GM21423 (cell line): ENCODE results near the gene CARD8.
"Not testable (repeated sequence)": the region's sequence is repeated elsewhere in the genome, so short reads cannot be mapped to it uniquely, and the experiment has no call there.

Experiments
- ATAC-seq: cut with Tn5 transposase; IDR thresholded peaks from one replicate; pipeline ENCODE4 v1.9.1; 2021; ENCODE audit warnings: mild to moderate bottlenecking, moderate library complexity; ENCODE audit not compliant: unreplicated experiment

Gene CARD8

GRCh38 chr19:48255376-48256303 lies at the start of gene CARD8:
Gene CARD8, minus strand, starts transcription at chr19:48255912. Its CDS starts 14,892 bp downstream, at chr19:48241020.
- peak; percentile 52 for ATAC-seq

GRCh38 chr19:48303866-48304265 lies 48.2 kb upstream of the CARD8 start:
- ATAC-seq, result no peak

- no peak for ATAC-seq
Measured at GRCh38 chr19:48303367-48303766, 47.7 kb upstream of the CARD8 start.

DNA sequence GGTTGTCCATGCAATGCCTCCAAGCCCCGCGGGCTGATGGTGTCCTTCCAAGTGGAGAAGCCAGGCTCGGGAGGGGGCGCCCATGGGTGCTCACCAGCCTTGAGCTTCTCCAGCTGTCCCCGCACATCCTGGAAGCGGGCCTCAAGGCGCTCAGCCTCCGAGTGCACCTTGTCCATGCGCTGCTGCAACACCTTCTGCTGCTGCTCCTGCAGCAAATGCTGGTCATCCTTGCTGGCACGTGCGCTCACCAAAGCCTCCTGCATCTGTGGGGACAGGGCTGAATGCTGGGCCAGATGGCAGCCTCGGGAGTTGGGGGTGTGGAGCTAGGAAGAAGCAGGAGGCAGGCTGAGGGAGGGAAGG lies 46.9 kb upstream of the CARD8 start:
- no peak for ATAC-seq

GRCh38 chr19:48301886-48302599 lies 46.3 kb upstream of the CARD8 start:
- no peak for ATAC-seq

GRCh38 chr19:48297975-48298374 lies 42.3 kb upstream of the CARD8 start:
- ATAC-seq, result no peak

- ATAC-seq, result no peak
Measured at GRCh38 chr19:48296963-48297734, 41.4 kb upstream of the CARD8 start.

DNA sequence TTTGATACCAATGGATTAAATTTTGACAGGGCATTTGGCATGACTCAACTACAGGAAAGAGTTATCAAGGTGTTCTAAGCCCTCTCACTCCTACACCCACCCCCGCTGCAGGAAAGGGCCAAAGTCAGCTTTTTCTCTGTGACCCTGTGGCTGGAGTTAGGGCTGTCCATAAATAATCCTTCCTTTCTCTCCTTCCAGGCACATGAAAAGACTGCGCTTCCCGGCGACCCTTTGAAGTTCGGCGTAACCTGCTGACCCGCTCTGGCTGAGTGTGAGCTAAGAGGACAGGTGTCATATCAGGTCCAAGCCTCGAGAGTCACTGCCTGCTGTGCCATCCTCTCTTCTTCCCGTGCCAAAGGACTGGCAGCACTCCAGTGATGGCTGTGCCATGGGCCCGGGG lies 39.7 kb upstream of the CARD8 start:
- ATAC-seq, result no peak

DNA sequence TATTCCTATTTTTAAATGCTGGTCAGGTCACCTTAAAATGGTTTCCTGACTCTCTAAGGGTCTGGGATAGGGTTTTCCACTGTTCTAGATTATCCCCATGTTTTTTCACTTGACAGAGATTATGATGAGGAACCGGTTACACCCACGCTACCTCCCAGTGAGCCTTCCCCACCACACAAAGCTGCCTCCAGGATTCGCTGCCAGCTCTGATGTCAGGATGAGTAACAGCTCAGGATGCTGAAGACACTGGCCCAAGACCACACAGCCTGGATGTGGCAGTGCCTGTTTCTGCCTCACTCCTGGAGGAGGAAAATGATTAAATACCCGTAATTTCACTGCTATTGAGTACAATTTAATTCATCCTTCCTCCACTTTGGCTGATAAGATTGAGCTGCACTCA lies 37.1 kb upstream of the CARD8 start:
- no peak for ATAC-seq

DNA sequence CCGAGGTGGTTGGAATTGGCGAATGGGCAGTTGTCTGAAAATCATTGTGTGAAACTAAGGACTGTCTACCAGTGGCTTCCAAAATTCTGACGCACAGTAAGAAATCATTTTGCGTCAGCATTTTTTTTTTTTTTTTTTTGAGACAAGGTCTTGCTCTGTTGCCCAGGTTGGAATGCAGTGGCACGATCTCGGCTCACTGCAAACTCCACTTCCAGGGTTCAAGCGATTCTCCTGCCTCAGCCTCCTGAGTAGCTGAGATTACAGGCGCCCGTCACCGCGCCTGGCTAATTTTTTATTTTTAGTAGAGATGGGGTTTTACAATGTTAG lies 35.7 kb upstream of the CARD8 start:
- not testable (repeated sequence) for ATAC-seq

DNA sequence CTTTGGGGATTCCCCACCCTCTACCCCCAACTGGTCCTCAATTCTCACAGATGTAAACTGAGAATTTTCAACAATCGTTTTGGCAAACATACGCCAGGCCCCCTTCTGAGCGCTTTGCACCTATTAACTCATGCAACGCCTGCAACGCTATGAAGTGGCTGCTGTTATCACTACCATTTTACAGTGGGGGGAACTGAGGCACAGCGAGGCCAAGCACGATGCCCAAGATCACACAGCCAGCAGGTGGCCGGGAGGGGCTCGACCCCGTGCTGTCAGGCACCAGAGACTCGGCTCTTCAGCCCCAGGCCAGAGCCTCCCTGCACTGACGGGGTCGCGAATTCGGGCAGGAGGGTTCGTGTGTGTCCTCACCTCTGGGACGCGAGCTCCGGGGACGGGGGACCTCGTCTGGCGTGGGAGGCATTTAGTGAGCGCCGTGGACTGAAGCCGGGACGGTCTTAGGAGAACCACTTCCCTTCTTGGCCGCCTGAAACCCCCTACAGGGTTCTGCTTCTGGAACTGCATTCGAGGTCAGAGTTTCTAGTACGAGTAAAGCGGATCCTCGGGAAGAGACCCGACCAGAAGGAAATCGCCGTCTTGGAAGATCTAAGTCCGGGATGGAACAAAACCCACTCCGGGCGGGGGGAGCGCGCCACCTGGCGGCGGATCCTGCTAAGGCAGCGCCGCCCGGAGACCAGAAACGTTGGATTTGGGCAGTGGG lies 35.2 kb upstream of the CARD8 start:
- no peak for ATAC-seq

DNA sequence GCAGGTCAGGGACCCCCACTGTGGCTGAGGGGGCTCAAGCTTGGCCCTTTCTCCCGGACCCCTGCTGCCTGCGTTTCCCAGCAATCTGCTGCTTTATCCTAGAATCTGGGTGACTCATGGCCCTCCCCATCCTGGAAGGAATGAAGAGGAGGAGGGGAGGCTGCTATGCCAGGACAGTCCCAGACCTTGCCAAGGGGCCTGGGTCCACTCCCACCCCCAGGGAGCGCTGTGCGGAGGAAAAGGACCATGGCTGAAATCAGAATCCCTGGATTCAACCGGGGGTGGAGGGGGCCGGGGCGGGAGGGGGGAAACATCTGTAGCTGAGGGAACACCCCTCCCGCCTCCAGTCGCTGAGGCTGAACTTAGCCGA lies 34.7 kb upstream of the CARD8 start:
- ATAC-seq, result no peak

GRCh38 chr19:48287748-48288147 lies 32.0 kb upstream of the CARD8 start:
- no peak for ATAC-seq

- ATAC-seq, result no peak
Measured at GRCh38 chr19:48284896-48285295, 29.2 kb upstream of the CARD8 start.

DNA sequence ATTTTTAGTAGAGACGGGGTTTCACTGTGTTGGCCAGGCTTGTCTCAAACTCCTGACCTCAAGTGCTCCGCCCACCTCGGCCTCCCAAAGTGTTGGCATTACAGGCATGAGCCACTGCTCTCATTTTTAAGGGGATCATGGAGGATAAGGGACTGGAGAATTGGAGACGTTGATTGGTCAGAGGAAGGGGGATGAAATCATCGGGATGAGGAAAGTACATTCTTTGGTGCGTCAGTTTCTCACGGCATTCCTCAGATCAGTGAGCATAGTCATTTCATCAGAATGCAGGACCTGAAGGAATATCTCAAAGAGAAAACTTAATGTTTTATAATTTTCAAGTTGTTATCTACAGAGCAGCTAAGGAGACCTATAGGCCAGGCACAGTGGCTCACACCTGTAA lies 28.2 kb upstream of the CARD8 start:
- no peak for ATAC-seq

DNA sequence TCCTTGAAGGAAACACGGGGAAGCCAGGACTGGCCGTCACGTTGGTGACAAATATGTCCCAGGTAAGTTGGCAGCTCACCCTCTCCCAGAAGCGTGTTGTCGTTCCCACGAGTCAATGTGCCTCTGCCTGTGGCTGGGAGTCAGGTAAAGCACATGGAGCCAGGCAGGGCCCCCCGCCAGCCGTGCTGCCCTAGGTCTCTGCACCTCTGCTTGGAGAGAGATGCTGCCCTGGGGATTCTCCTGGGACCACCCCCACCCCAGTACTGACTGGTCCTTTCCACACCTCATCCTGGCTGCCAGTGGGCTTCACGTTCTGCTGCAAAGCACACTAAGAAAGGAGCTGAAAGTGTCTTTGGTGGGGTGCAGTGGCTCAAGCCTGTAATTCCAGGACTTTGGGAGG lies 24.0 kb upstream of the CARD8 start:
- no peak for ATAC-seq

DNA sequence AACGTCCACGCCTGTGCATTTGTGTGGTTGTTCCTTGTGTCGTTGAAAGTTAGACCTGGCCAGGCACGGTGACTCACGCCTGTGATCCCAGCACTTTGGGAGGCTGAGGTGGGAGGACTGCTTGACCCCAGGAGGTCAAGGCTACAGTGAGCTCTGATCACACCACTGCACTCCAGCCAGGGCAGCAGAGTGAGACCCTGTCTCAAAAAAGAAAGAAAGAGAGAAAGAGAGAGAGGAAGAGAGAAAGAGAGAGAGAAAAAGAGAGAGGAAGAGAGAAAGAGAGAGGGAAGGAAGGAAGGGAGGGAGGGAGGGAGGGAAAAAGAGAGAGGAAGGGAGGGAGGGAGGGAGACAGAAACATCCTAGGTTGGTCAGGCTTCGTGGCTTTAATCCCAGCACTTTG lies 19.2 kb upstream of the CARD8 start:
- no peak for ATAC-seq

- ATAC-seq, result no peak
Measured at GRCh38 chr19:48274173-48274572, 18.5 kb upstream of the CARD8 start.

DNA sequence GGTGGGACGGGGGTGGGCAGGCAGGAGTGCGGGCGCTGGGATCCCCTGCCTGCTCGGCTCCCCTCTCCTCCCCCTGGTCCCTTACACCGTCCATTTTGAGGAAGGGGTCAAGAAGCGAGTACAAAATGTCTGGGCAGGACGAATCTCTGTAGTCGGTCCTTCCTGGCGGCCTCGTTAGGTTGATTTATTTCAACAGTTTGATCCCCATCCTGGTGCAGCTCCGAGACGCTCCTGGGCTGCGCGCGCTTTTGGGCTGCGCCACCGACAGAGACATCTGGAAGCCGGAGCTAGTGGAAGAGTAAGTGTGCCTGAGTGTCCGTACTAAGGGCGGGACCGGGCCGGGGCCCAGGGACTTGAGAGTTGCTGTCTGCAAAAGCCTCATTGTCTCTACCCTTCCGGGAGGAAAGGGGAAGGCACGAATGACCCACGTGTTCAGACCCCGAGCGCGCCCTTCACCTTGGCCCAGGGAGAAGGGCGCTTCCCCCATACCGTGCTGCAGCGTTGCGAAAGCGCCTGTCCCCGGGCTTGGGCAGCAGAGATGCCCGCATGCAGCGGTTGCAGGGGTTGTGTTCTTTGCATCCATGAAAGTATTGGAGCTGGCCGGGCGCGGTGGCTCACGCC lies 15.9 kb upstream of the CARD8 start:
- ATAC-seq, result no peak

GRCh38 chr19:48269617-48270026 lies 13.9 kb upstream of the CARD8 start:
- ATAC-seq, result not testable (repeated sequence)

DNA sequence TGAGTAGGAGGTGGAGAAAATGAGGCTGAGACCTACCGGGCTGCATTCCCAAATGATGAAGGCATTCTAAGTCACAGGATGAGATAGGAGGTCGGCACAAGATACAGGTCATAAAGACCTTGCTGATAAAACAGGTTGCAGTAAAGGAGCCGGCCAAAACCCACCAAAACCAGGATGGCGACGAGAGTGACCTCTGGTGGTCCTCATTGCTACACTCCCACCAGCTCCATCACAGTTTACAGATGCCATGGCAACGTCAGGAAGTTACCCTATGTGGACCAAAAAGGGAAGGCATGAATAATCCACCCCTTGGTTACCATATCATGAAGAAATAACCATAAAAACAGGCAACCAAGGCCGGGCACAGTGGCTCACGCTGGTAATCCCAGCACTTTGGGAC lies 9.6 kb upstream of the CARD8 start:
- not testable (repeated sequence) for ATAC-seq
